Measurements from ENCODE around the gene PPM1M. TPM values are rescaled to one million over a fixed set of nuclear protein-coding genes. Genes with fewer than 3 reads are reported as not detected.

PPM1M gene
- polyA plus RNA-seq, 1 of the 3 experiments (the other 2 are of a cell fraction): 19.2 TPM

DNA sequence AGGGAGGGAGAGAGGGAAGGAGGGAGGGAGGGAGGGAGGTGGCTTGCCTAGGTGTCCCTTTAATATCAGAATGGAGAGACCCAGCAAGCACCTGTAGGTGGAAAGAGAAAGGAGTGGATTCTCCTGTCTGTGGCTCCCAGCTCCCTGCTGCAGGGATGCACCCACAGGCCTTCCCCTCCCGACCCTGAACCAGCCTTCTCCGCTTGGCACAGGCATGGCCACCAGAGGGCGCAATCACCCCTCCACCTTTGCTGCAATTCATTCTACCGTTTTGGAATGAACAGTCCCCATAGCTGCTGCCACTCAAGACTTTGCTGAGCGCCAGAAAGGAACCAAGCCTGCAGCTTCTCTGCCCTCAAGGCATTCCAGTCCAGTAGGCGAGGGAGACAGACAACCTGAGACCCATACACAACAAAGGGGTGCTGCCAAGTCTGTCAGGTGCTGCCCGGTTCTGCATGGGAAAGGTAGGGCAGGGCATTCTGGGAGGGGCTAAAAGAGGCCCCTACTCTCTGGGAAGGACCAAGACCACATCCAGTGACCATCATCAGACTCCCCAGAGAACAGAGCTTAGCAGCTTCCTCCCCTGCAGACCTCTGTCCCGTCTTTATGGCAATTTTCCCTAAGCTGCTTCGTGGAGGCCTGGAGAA, 25.1 kb upstream of the PPM1M start:
- Histone ChIP-seq H2AFZ (ENCODE audit: low read depth) (no peak overlapping the region), H3K4me2 (no peak overlapping the region), H3K4me1 (ENCODE audit: control insufficient read depth in 1 of 2, insufficient read depth in 2 of 2, low read depth in 1 of 2, low read length in 1 of 2) (peaks cover 12 to 19% of the 10 kb centered on the region in 2 experiments; a peak in 3 of 4 replicates), H3K9me2 (no peaks in the 10 kb centered on the region), H3K79me2 (ENCODE audit: insufficient read depth) (no peaks in the 10 kb centered on the region), H3K4me3 (ENCODE audit: low read depth in 2 of 2, low read length in 1 of 2) (peak overlapping the region in 1 of 2 experiments; percentile 38; a peak in 1 of 4 replicates), H3K27me3 (ENCODE audit: insufficient read depth) (no peaks in the 10 kb centered on the region), H3K9me3 (no peaks in the 10 kb centered on the region), H3K9ac (no peak overlapping the region), H3F3A (replicated peaks; ENCODE audit: insufficient read depth) (peaks cover 15% of the 10 kb centered on the region), H3K36me3 (replicated peaks in 1 of 2; ENCODE audit: control insufficient read depth in 1 of 2, insufficient read depth in 2 of 2, low read length in 1 of 2) (peaks cover 0 to 5% of the 10 kb centered on the region in 2 experiments), H3K27ac (ENCODE audit: low read depth in 2 of 2, low read length in 1 of 2) (no peak overlapping the region), H4K20me1 (ENCODE audit: insufficient read depth) (no peaks in the 10 kb centered on the region)
- ChIA-PET CTCF (interaction anchor here (0.6 to 16.1 kb wide), 65 partner anchors 10 to 279 kb away, joined by 3 to 257 read pairs (median 4); partner anchors contain the start of genes ABHD14A, ABHD14B, ALAS1 and POC1A), POLR2A (interaction anchor here (0.8 to 2.6 kb wide), 5 partner anchors 18 to 225 kb away, joined by 3 to 16 read pairs (median 3); partner anchors contain the start of genes GLYCTK, POC1A, RPL29 and TWF2)
- TF ChIP-seq FOXJ3 (CRISPR knock-in tag; IDR thresholded peaks at IDR 0.05) (no peak), GABPA (IDR thresholded peaks at IDR 0.05; ENCODE audit: low read depth) (no peak), CHD2 (IDR thresholded peaks at IDR 0.05; ENCODE audit: low read length, partially characterized antibody) (peak; percentile 43), SMC3 (IDR thresholded peaks at IDR 0.05; ENCODE audit: low read depth, low read length) (peak; percentile 86), NFIC (IDR thresholded peaks at IDR 0.05; ENCODE audit: borderline replicate concordance) (peak; percentile 63), RAD21 (IDR thresholded peaks at IDR 0.05; ENCODE audit: low read length) (peak; percentile 81)
- TF ChIP-seq, protein P1, sequence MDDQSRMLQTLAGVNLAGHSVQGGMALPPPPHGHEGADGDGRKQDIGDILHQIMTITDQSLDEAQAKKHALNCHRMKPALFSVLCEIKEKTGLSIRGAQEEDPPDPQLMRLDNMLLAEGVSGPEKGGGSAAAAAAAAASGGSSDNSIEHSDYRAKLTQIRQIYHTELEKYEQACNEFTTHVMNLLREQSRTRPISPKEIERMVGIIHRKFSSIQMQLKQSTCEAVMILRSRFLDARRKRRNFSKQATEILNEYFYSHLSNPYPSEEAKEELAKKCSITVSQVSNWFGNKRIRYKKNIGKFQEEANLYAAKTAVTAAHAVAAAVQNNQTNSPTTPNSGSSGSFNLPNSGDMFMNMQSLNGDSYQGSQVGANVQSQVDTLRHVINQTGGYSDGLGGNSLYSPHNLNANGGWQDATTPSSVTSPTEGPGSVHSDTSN (IDR thresholded peaks at IDR 0.05): peak; percentile 67
- TF ChIP-seq, protein P2, sequence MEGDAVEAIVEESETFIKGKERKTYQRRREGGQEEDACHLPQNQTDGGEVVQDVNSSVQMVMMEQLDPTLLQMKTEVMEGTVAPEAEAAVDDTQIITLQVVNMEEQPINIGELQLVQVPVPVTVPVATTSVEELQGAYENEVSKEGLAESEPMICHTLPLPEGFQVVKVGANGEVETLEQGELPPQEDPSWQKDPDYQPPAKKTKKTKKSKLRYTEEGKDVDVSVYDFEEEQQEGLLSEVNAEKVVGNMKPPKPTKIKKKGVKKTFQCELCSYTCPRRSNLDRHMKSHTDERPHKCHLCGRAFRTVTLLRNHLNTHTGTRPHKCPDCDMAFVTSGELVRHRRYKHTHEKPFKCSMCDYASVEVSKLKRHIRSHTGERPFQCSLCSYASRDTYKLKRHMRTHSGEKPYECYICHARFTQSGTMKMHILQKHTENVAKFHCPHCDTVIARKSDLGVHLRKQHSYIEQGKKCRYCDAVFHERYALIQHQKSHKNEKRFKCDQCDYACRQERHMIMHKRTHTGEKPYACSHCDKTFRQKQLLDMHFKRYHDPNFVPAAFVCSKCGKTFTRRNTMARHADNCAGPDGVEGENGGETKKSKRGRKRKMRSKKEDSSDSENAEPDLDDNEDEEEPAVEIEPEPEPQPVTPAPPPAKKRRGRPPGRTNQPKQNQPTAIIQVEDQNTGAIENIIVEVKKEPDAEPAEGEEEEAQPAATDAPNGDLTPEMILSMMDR (IDR thresholded peaks at IDR 0.05): peak; percentile 88
- peak; percentile 93 for DNase-seq
- 50% methylated on average over 6 of the region's 9 CpGs for WGBS (ENCODE audit: low lambda C conversion rate)

DNA sequence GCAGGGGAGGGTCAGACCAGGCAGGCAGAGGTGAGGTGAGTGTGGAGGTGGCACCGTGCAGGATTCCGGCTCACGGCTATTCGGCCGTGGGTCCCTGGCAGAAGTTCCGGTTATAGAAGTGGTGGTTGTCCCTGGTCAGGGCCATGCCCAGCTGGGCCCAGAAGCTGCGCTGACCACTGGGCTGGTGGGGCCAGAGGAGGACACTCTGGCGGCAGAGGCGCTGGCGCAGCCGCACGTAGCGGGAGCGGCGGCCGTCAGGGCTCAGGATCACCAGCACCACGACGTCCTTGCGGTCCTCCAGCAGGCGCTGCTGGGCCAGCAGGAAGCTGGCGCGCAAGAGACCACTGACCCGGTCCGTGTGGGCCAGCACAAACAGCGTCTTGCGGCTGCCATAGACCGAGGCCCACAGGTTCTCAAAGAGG, 24.4 kb upstream of the PPM1M start:
- peaks cover 12 to 19% of the 10 kb centered on the region in 2 experiments; a peak in 3 of 4 replicates for H3K4me1 ChIP-seq (ENCODE audit: control insufficient read depth in 1 of 2, insufficient read depth in 2 of 2, low read depth in 1 of 2, low read length in 1 of 2)
- ChIA-PET POLR2A (interaction anchor here (1.1 to 2.6 kb wide), 2 partner anchors 18 to 58 kb away, joined by 3 to 16 read pairs; partner anchors contain the start of genes TWF2 and WDR82), CTCF (interaction anchor here (0.6 to 16.1 kb wide), 53 partner anchors 8 to 259 kb away, joined by 3 to 257 read pairs (median 5); partner anchors contain the start of genes ABHD14A, ABHD14B, ALAS1 and POC1A)
- H3F3A ChIP-seq (replicated peaks; ENCODE audit: insufficient read depth): peaks cover 15% of the 10 kb centered on the region
- no peak overlapping the region for H3K9ac ChIP-seq
- H3K27me3 ChIP-seq (ENCODE audit: insufficient read depth): no peaks in the 10 kb centered on the region
- H3K4me3 ChIP-seq (ENCODE audit: low read depth in 2 of 2, low read length in 1 of 2): no peak overlapping the region
- no peaks in the 10 kb centered on the region for H3K79me2 ChIP-seq (ENCODE audit: insufficient read depth)
- H3K9me3 ChIP-seq: no peaks in the 10 kb centered on the region
- no peak overlapping the region for H3K4me2 ChIP-seq
- H3K36me3 ChIP-seq (replicated peaks in 1 of 2; ENCODE audit: control insufficient read depth in 1 of 2, insufficient read depth in 2 of 2, low read length in 1 of 2): no peaks in the 10 kb centered on the region
- H3K9me2 ChIP-seq: no peaks in the 10 kb centered on the region
- WGBS (ENCODE audit: low lambda C conversion rate): 89% methylated on average over 5 of the region's 27 CpGs
- TF ChIP-seq SIN3A (IDR thresholded peaks at IDR 0.05; ENCODE audit: borderline replicate concordance, low read depth, low read length) (no peak), SMC3 (IDR thresholded peaks at IDR 0.05; ENCODE audit: low read depth, low read length) (no peak), TEAD4 (IDR thresholded peaks at IDR 0.05; ENCODE audit: borderline replicate concordance, insufficient read depth) (no peak), TCF12 (IDR thresholded peaks at IDR 0.05) (no peak)
- TF ChIP-seq, protein P3, sequence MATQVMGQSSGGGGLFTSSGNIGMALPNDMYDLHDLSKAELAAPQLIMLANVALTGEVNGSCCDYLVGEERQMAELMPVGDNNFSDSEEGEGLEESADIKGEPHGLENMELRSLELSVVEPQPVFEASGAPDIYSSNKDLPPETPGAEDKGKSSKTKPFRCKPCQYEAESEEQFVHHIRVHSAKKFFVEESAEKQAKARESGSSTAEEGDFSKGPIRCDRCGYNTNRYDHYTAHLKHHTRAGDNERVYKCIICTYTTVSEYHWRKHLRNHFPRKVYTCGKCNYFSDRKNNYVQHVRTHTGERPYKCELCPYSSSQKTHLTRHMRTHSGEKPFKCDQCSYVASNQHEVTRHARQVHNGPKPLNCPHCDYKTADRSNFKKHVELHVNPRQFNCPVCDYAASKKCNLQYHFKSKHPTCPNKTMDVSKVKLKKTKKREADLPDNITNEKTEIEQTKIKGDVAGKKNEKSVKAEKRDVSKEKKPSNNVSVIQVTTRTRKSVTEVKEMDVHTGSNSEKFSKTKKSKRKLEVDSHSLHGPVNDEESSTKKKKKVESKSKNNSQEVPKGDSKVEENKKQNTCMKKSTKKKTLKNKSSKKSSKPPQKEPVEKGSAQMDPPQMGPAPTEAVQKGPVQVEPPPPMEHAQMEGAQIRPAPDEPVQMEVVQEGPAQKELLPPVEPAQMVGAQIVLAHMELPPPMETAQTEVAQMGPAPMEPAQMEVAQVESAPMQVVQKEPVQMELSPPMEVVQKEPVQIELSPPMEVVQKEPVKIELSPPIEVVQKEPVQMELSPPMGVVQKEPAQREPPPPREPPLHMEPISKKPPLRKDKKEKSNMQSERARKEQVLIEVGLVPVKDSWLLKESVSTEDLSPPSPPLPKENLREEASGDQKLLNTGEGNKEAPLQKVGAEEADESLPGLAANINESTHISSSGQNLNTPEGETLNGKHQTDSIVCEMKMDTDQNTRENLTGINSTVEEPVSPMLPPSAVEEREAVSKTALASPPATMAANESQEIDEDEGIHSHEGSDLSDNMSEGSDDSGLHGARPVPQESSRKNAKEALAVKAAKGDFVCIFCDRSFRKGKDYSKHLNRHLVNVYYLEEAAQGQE (IDR thresholded peaks at IDR 0.05; ENCODE audit: low read depth, low read length): no peak
- no peak overlapping the region for H2AFZ ChIP-seq (ENCODE audit: low read depth)
- H4K20me1 ChIP-seq (ENCODE audit: insufficient read depth): no peaks in the 10 kb centered on the region
- H3K27ac ChIP-seq (ENCODE audit: low read depth in 2 of 2, low read length in 1 of 2): no peak overlapping the region
- DNase-seq: no peak

All from SK-N-SH (cell line).